Ovary (tissue), 9 donors: ENCODE measurements around the gene ACVR1B. TPM values are rescaled to one million over a fixed set of nuclear protein-coding genes. Genes with fewer than 3 reads are reported as not detected.

Experiments
- DNase-seq, 5 donors: peaks; one replicate each; pipeline ENCODE4 v3.0.0-alpha.2; 2019 to 2020
- H3K27ac ChIP-seq, 2 donors: fragments of 200-600 bp; one replicate each; pipeline versions ENCODE4 v1.5.1 to v1.8.0; 2019 to 2022
- H3K27me3 ChIP-seq: fragments of 200-600 bp; one replicate; pipeline ENCODE4 v1.8.0; 2022
- H3K36me3 ChIP-seq: fragments of 200-600 bp; sonication (generic); one replicate; pipeline ENCODE4 v1.5.1; 2019
- H3K4me1 ChIP-seq: one replicate; pipeline ENCODE4 v1.8.1; 2013; ENCODE audit warnings: mild to moderate bottlenecking, moderate library complexity; ENCODE audit not compliant: insufficient read depth
- H3K4me3 ChIP-seq: fragments of 200-600 bp; sonication (generic); one replicate; pipeline ENCODE4 v1.5.1; 2017
- H3K9me3 ChIP-seq, 2 donors: fragments of 200-600 bp in 1 of 2; sonication (generic) in 1 of 2; one replicate each; pipeline versions ENCODE4 v1.5.1 to v1.8.1; 2013 to 2019; ENCODE audit warnings: mild to moderate bottlenecking in 1 of 2, moderate library complexity in 1 of 2
- CTCF ChIP-seq, 3 donors: fragments of 450-650 bp in 2 of 3; fragments of 200-600 bp in 1 of 3; IDR thresholded peaks; one replicate each; pipeline versions ENCODE4 v1.5.1 to v1.8.0; 2016 to 2022; ENCODE audit warnings: antibody characterized with exemption in 3 of 3, mild to moderate bottlenecking in 1 of 3
- EP300 ChIP-seq: sonication (generic); formaldehyde crosslinking; IDR thresholded peaks from one replicate; pipeline ENCODE4 v1.6.1; 2017; ENCODE audit warnings: antibody characterized with exemption
- POLR2A ChIP-seq: fragments of 450-650 bp; IDR thresholded peaks from one replicate; pipeline ENCODE4 v1.6.1; 2017; ENCODE audit warnings: antibody characterized with exemption, mild to moderate bottlenecking, moderate library complexity
- WGBS, 3 donors: extraction: QIAGEN DNeasy Blood & Tissue Kit in 1 of 3; methylation state at CpG; one replicate each; pipeline versions ENCODE4 v1.1.5 to v1.1.7; 2013 to 2017; 5-methylcytosine and 5-hydroxymethylcytosine counted together
- intact Hi-C, 4 donors: fragments of 100-400 bp; cut with DNase I; formaldehyde crosslinking; loops; one replicate each; pipeline versions ENCODE4 v1.11.0 to v1.15.1; 2022 to 2023
- polyA plus RNA-seq, 2 donors: library from polyadenylated mRNA; stranded (reverse); fragments of 200-250 nt in 1 of 2; fragments of 350-450 nt in 1 of 2; fragmentation: Illumina TruSeq in 1 of 2; extraction: RNeasy Lipid Tissue Mini Kit (QIAGEN cat#74804) in 1 of 2; gene quantifications; one replicate each; pipeline ENCODE4 v1.2.3, GENCODE V29; 2013 to 2014
- total RNA-seq, 7 donors: library from RNA; depleted of rRNA in 2 of 7; stranded (reverse); fragments of >200 nt in 2 of 7; fragmentation: NEBNext Ultra II Directional in 3 of 7; extraction: Animal tissue kit (Norgen Biotek cat#: 25700) in 3 of 7; gene quantifications; one replicate each; pipeline versions ENCODE4 v1.1.0 to v1.2.4, GENCODE V29; 2016 to 2023
- donor health status: DM: no; HTN: no; CAD: no; lungs with moderate emphysema.
- donor health status: DM: no; HTN: no; CAD: no.
- donor health status: Bipolar disorder and iron deficiency.
- donor health status: DM: yes; HTN: yes; CAD: no.
- donor health status: DM: no; HTN: no; CAD: no.
- donor health status: DM: yes; HTN: yes; CAD: no.

The ACVR1B gene
- total and polyA plus RNA-seq, 9 donors = 6.9 to 27.3 (median 19.1) TPM

- Histone ChIP-seq H3K4me3 (no peak overlapping the region), H3K27me3 (no peaks in the 10 kb centered on the region), H3K36me3 (no peaks in the 10 kb centered on the region), H3K27ac (peak overlapping the region; percentile 87 to 98), H3K4me1 (peaks cover 26% of the 10 kb centered on the region), H3K9me3 (no peaks in the 10 kb centered on the region)
- intact Hi-C loops = no loop called here
- 23 to 33% (median 32%) methylated on average over 8 of the region's 8 CpGs for WGBS, 3 donors
- peak in 1 of 3 donors; percentile 17 for TF ChIP-seq CTCF (IDR thresholded peaks at IDR 0.05)
- no peak for TF ChIP-seq POLR2A
- no peak for TF ChIP-seq EP300
- peak in 3 of 5 donors; percentile 51 to 66 (median 53) for DNase-seq
Observed at GRCh38 chr12:52010692-52011601, 59.4 kb downstream of the ACVR1B start.

GRCh38 chr12:52011602-52012214 lies 60.2 kb downstream of the ACVR1B start:
- Histone ChIP-seq H3K27me3 (no peaks in the 10 kb centered on the region), H3K36me3 (no peaks in the 10 kb centered on the region), H3K4me3 (no peak overlapping the region), H3K9me3 (no peaks in the 10 kb centered on the region), H3K4me1 (peaks cover 26% of the 10 kb centered on the region), H3K27ac (peak overlapping the region in 1 of 2 donors; percentile 87)
- DNase-seq = no peak
- intact Hi-C loops = no loop called here
- no peak for TF ChIP-seq EP300
- TF ChIP-seq POLR2A = no peak
- no peak for TF ChIP-seq CTCF (IDR thresholded peaks at IDR 0.05)
- WGBS, 3 donors = 75 to 80% (median 78%) methylated on average over 8 of the region's 8 CpGs

- Histone ChIP-seq H3K36me3 (no peaks in the 10 kb centered on the region), H3K4me3 (no peak overlapping the region), H3K27me3 (no peaks in the 10 kb centered on the region), H3K27ac (no peak overlapping the region), H3K9me3 (no peaks in the 10 kb centered on the region), H3K4me1 (peaks cover 23% of the 10 kb centered on the region)
- intact Hi-C loops = no loop called here
- no peak for TF ChIP-seq POLR2A
- TF ChIP-seq EP300 = no peak
- TF ChIP-seq CTCF (IDR thresholded peaks at IDR 0.05) = no peak
- DNase-seq = no peak
- WGBS, 3 donors = 91 to 93% (median 91%) methylated on average over 16 of the region's 16 CpGs
Observed at GRCh38 chr12:52013626-52014310, 62.3 kb downstream of the ACVR1B start.
